Natural killer cell treated with Interleukin-12 subunit alpha and Interleukin-12 subunit beta and Interleukin-15 and Interleukin-18, amount 100 ng/mL, for 72 hours (primary cell): Measurements from ENCODE around the gene RAB7A. TPM values are rescaled to one million over a fixed set of nuclear protein-coding genes. Genes with fewer than 3 reads are reported as not detected.
"Not testable (repeated sequence)": the region's sequence is repeated elsewhere in the genome, so short reads cannot be mapped to it uniquely, and the experiment has no call there.

Source experiments
- ATAC-seq, 2 donors: fragments of 150-1000 bp; cut with Tn5 transposase in 1 of 2; sonication (Bioruptor Pico), chemical (Tn5 transposase) in 1 of 2; 2 replicates each; pipeline ENCODE4 v1.10.0; 2021
- DNase-seq: peaks from one replicate; pipeline ENCODE4 v3.0.0; 2022; ENCODE audit warnings: low spot score
- H3K27ac Mint-ChIP-seq, 2 donors: 1 replicate in 1 of 2; 2 replicates in 1 of 2; pipeline ENCODE4 v1.8.0; 2022; ENCODE audit warnings: mixed read lengths in 2 of 2, mild to moderate bottlenecking in 1 of 2, moderate library complexity in 1 of 2
- H3K27me3 Mint-ChIP-seq, 2 donors: 1 replicate in 1 of 2; 2 replicates in 1 of 2; pipeline ENCODE4 v1.8.0; 2022; ENCODE audit warnings: mixed read lengths in 2 of 2
- H3K36me3 Mint-ChIP-seq: one replicate; pipeline ENCODE4 v1.8.0; 2022; ENCODE audit warnings: mixed read lengths
- H3K4me1 Mint-ChIP-seq, 2 donors: 1 replicate in 1 of 2; 2 replicates in 1 of 2; pipeline ENCODE4 v1.8.0; 2022; ENCODE audit warnings: low read depth in 2 of 2, mixed read lengths in 2 of 2, mild to moderate bottlenecking in 1 of 2
- H3K4me3 Mint-ChIP-seq: one replicate; pipeline ENCODE4 v1.8.0; 2022; ENCODE audit warnings: mixed read lengths
- H3K9me3 Mint-ChIP-seq: 2 replicates; pipeline ENCODE4 v1.8.0; 2022; ENCODE audit warnings: mixed read lengths
- total RNA-seq, 2 donors: library from RNA; stranded (reverse); gene quantifications; one replicate each; pipeline ENCODE4 v1.2.3, GENCODE V29; 2022

Gene RAB7A
- total RNA-seq, 2 donors from 2014 or later: 183 to 338 TPM

DNA sequence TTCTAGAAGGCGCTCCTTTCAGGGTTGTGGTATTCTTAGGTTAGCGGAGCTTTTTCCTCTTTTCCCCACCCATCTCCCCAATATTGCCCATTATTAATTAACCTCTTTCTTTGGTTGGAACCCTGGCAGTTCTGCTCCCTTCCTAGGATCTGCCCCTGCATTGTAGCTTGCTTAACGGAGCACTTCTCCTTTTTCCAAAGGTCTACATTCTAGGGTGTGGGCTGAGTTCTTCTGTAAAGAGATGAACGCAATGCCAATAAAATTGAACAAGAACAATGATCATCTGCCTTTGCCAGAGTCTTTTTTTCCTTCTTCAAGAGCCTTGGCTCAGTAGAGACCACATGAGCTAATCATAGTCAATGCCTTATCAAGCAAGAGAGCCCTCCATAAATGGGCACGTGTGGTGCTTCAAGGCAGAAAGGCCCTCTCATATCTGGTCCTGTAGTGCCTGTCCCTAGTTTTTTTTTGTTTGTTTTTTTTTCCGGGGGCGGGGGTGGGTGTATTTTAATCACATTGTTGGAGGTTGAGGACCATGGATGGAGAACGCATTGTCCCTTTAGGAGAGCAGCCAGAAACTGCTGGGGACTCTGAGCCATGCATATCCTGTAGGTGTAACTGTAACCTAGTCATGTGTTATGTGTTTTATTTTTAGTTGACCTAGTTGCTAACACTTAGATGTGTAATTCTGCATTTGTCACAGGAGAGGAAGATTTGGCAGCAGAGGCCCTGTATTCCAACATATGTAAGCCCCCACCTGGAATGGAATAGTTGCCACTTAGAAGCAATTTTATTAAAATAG is 88.7 kb downstream of the RAB7A start:
- ATAC-seq: no peak
- H3K27ac Mint-ChIP-seq: peak overlapping the region in 1 of 2 donors; percentile 10
- H3K27me3 Mint-ChIP-seq: no peaks in the 10 kb centered on the region
- peaks cover 21% of the 10 kb centered on the region for H3K36me3 Mint-ChIP-seq
- no peak overlapping the region for H3K4me3 Mint-ChIP-seq
- no peak for DNase-seq
- peaks cover 0 to 11% of the 10 kb centered on the region in 2 donors for H3K4me1 Mint-ChIP-seq
- no peaks in the 10 kb centered on the region for H3K9me3 Mint-ChIP-seq

DNA sequence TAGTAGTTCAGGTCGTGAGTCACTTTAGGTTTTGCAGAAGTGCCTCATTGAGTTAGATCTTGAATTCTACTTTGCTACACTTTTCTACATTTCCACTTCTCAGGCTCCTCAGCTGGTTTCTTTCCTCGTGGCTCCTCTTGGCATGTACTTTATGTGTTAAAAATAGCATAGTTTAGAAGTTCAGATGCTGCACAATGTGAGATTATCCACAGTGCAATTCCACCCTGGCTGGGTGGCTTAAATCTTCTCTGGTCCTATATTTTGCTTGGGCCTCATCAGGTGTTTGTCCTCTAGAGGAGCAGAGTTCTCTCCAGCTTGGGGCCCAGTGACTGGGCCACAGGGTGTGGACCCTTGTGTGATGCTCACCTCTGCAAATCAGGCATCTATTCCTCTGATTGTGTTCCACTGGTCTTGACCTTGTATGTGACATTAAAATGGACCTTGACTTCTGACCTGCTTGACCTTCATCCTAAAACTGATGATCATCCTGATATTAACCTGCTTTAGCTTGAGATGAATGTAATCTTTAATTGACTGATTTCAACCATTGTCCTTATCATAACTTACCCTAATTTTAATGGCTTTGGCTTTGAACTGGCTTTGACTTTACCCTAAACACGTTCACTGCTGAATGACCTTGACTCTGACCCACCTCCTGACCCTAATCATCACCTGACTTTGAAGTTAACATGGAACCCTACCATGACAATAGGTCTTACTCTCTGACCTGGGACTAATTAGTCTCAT is 89.5 kb downstream of the RAB7A start:
- Mint-ChIP-seq H3K36me3 (peaks cover 21% of the 10 kb centered on the region), H3K27me3 (no peaks in the 10 kb centered on the region), H3K4me1 (peaks cover 0 to 9% of the 10 kb centered on the region in 2 donors), H3K9me3 (no peaks in the 10 kb centered on the region), H3K4me3 (no peak overlapping the region), H3K27ac (peak overlapping the region in 1 of 2 donors; percentile 4)
- DNase-seq: no peak
- no peak for ATAC-seq

DNA sequence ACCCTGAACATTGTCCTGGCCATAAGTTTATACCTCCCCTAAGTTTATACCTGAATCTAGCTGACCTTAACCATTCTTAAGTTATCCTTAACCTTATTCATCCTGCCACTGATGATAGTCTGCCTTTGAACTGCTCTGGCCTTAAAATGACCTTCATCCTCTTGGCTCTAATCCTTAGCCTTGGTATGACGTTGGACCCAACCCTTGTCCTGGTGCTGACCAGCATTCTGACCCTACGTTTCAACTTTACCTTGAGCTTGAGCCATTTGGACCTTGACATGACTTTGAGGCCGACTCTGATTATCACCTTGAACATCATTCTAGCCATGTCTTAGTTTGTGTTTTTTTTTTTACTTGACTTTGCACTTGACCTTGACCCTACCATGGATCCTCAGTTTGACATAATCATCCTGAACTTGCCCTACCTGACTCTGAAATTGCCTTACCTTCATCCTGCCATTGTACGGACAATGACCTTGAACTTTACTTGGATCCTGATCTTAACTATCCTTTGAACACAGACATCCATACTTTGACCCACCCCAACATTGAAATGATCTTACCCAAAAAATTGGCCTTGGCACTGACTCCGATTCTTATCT is 92.3 kb downstream of the RAB7A start:
- H3K27ac Mint-ChIP-seq: no peak overlapping the region
- no peaks in the 10 kb centered on the region for H3K27me3 Mint-ChIP-seq
- peaks cover 0 to 5% of the 10 kb centered on the region in 2 donors for H3K4me1 Mint-ChIP-seq
- H3K36me3 Mint-ChIP-seq: peaks cover 19% of the 10 kb centered on the region
- H3K9me3 Mint-ChIP-seq: no peaks in the 10 kb centered on the region
- no peak for ATAC-seq
- H3K4me3 Mint-ChIP-seq: no peak overlapping the region
- DNase-seq: no peak

DNA sequence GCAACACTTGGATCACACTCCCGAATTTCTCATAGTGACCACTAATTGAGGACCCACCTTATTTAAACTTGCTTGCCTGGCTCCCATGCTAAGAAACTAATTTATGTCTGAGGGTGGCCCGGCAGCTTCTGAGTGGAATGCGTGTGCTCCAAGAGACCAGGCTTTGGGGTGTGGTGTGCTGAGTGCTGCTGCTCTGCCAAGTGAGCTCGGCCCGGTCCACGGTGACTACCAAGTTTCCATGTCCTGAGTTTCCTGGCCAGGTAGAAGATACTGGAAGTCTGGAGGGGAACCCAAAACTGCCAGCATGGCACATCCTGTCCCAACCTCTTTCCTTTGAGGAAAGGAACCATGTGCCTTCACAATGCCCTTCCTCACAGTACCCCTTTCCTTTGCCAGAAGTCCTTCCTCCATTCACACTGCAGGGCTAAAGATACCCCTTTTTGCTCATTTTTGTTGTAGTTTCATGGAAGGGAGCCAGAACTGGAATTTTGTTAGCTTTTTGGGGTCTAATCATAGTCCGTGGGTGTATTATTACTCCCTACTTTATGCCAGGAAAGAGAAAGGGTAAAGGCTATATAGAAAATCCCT is 94.4 kb downstream of the RAB7A start:
- Mint-ChIP-seq H3K36me3 (peaks cover 10% of the 10 kb centered on the region), H3K4me1 (peaks cover 0 to 3% of the 10 kb centered on the region in 2 donors), H3K4me3 (no peak overlapping the region), H3K27me3 (no peaks in the 10 kb centered on the region), H3K27ac (no peak overlapping the region), H3K9me3 (no peaks in the 10 kb centered on the region)
- no peak for ATAC-seq
- DNase-seq: no peak

DNA sequence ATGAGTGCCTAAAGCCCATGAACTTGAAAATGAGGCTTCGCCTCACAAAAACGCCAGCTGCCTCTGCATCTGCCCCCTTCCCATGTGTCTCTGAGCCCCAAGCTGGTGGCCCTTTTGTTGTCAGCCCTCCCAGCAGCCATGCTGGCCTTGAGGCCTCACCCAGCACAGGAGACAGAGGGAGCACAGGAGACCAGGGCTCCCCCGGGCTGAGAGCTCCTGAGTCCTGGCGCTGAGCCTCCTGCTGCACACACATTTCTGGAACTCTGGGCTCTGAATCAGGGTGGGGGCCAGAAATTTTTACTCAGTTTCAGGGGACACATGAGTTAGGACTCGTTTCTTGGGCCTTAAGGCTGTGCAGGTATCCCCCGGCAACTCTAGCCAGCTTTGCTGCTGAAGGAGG is 97.0 kb downstream of the RAB7A start:
- H3K36me3 Mint-ChIP-seq: peaks cover 10% of the 10 kb centered on the region
- peaks cover 0 to 3% of the 10 kb centered on the region in 2 donors for H3K4me1 Mint-ChIP-seq
- H3K4me3 Mint-ChIP-seq: no peak overlapping the region
- no peaks in the 10 kb centered on the region for H3K27me3 Mint-ChIP-seq
- DNase-seq (no peak), ATAC-seq (no peak)
- H3K9me3 Mint-ChIP-seq: no peaks in the 10 kb centered on the region
- peak overlapping the region in 1 of 2 donors; percentile 65 for H3K27ac Mint-ChIP-seq

DNA sequence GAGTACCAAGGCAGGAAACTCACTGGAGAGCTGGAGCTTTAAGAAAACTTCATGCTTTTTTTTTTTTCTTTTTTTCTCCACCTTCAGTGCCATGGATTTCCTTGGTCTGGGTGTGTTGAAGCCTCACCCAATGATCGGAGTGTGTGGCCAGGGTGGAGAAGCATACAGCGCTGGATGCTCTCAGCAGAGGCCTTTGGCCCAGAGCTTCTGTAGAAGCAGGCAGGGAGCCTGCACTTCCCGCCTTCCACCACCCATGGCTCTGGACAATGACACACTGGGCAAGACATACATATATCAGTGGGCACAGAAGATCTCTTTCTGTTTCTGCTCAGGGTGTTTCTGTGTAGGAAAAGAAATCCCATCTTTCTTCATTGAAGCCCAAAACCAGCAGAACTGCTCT is 97.6 kb downstream of the RAB7A start:
- DNase-seq: no peak
- ATAC-seq: peak in 1 of 2 donors; percentile 41
- H3K36me3 Mint-ChIP-seq: peaks cover 4% of the 10 kb centered on the region
- no peaks in the 10 kb centered on the region for H3K9me3 Mint-ChIP-seq
- no peaks in the 10 kb centered on the region for H3K27me3 Mint-ChIP-seq
- no peaks in the 10 kb centered on the region for H3K4me1 Mint-ChIP-seq
- no peak overlapping the region for H3K27ac Mint-ChIP-seq
- H3K4me3 Mint-ChIP-seq: no peak overlapping the region

DNA sequence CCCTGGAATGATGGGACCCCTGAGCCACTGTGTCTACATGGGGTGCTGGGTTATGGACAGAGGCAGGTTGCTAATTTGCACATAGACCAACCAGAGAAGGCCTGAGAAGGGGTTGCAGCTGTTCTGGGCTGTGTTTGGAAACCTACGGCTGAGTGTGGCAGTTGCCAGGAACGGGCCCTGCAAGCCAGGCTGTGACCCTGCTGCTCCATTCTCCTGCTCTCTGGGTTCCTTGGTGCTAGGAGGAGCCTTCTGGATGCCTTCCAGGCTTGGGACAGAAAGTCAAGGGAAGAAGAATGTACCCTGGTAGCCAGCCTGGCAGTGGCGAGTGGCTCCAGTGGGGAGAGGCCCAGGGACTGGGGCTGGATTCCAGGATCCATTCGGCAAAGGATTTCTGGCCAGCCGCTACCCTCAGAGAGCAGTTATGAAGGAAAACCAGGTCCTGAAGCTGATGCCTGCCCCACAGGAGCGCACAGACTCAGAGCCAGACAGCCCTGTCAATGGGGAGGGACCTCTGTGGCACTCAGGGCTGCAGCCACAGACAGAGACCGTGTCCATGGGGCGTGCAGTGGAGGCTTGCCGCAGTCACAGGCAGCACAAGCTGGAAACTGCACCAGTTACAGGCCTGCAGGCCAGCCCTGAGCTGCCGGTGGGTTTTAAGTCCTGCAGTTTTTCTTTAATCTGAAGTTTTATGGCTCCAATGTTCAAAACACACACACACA is 98.3 kb downstream of the RAB7A start:
- peak; percentile 27 to 32 for ATAC-seq
- no peaks in the 10 kb centered on the region for H3K4me1 Mint-ChIP-seq

DNA sequence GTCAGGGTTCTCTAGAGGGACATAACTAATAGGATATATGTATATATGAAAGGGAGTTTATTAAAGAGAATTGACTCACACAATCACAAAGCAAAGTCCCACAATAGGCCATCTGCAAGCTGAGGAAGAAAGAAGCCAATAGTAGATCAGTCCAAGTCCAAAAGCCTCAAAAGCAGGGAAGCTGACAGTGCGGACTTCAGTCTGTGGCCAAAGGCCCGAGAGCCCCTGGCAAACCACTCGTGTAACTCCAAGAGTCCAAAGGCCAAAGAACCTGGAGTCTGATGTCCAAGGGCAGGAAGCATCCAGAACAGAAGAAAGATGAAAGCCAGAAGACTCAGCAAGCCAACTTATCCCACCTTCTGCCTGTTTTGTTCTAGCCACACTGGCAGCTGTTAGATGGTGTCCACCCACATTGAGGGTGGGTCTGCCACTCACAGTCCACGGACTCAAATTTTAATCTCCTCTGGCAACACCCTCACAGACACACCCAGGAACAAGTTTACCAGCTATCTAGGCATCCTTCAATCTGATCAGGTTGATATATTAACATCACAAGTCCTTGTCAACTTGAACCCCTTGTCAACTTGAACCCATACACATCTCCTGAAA is 99.2 kb downstream of the RAB7A start:
- ATAC-seq (no peak), DNase-seq (no peak)
- no peak overlapping the region for H3K27ac Mint-ChIP-seq
- no peaks in the 10 kb centered on the region for H3K27me3 Mint-ChIP-seq
- no peaks in the 10 kb centered on the region for H3K36me3 Mint-ChIP-seq
- H3K9me3 Mint-ChIP-seq: no peaks in the 10 kb centered on the region
- no peak overlapping the region for H3K4me3 Mint-ChIP-seq
- H3K4me1 Mint-ChIP-seq: no peaks in the 10 kb centered on the region

More for the DNA sequence above, 98.3 kb downstream of the RAB7A start:
- Mint-ChIP-seq H3K27me3 (no peaks in the 10 kb centered on the region), H3K36me3 (no peaks in the 10 kb centered on the region), H3K27ac (no peak overlapping the region), H3K9me3 (no peaks in the 10 kb centered on the region), H3K4me3 (no peak overlapping the region)
- DNase-seq: no peak

DNA sequence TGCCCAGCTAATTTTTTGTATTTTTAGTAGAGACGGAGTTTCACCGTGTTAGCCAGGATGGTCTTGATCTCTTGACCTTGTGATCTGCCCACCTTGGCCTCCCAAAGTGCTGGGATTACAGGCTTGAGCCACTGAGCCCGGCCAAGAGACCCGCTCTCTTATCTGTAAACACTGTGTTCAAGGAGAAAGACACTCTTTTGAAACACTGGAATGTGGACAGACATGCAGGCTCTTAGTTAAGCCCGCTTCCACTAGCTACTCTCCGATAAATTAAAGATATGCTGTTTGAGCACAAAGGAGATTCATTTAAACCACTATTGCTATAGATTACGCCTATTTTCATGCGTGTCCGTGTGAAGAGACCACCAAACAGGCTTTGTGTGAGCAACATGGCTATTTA is 103.1 kb downstream of the RAB7A start:
- H3K9me3 Mint-ChIP-seq, H3K36me3 Mint-ChIP-seq, DNase-seq, H3K27ac Mint-ChIP-seq, H3K27me3 Mint-ChIP-seq, ATAC-seq, H3K4me1 Mint-ChIP-seq, H3K4me3 Mint-ChIP-seq: not testable (repeated sequence)

DNA sequence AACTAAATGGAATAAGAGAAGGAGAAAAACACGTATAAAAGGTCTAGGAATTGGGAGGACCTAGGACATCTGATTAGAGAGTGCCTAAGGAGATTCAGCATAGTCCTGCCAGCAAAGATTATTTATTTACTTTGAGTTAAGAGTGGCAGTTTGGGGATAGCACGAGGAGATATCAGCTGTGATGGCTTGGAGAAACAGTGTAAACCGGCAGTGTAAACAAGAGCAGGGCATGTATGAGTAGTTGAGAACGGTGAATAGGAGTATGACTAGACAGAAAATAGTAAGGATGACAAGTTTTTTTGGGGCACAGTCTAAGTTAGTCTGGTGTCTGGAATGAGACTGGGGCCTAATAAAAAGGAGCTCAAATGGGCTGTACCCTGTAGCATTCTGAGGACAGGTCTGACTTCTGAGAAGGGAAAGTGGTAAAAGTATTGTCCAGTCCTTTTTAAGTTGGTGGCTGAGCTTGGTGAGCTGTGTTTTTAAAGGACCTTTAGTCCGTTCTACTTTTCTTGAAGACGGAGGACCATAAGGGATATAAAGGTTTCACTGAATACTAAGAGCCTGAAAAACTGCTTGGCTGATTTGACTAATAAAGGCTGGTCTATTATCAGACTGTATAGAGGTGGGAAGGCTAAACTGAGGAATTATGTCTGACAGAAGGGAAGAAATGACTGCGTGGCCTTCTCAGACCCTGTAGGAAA is 104.1 kb downstream of the RAB7A start:
- not testable (repeated sequence) for H3K27me3 Mint-ChIP-seq, H3K27ac Mint-ChIP-seq, ATAC-seq, H3K4me3 Mint-ChIP-seq, H3K36me3 Mint-ChIP-seq, DNase-seq, H3K4me1 Mint-ChIP-seq, H3K9me3 Mint-ChIP-seq

DNA sequence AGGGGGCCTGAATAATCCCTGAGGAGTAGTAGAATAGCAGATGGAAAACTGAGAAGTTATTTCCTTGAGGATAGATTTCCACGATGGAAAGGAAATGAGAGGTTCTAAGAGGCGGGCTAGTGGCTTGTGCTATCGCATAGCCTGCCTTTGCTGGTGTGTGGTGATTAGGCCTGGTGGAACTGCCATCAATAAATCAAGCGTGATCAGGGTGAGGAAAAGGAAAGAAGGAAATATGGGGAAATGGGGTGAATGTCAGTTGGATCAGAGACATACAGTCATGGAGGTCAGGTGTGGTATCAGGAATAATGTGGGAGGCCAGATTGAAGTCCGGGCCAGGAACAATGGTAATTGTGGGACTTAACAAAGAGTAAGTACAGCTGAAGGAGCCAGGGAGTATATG is 104.8 kb downstream of the RAB7A start:
- H3K27ac Mint-ChIP-seq, H3K4me3 Mint-ChIP-seq, H3K4me1 Mint-ChIP-seq, ATAC-seq, DNase-seq, H3K27me3 Mint-ChIP-seq, H3K36me3 Mint-ChIP-seq, H3K9me3 Mint-ChIP-seq: not testable (repeated sequence)

DNA sequence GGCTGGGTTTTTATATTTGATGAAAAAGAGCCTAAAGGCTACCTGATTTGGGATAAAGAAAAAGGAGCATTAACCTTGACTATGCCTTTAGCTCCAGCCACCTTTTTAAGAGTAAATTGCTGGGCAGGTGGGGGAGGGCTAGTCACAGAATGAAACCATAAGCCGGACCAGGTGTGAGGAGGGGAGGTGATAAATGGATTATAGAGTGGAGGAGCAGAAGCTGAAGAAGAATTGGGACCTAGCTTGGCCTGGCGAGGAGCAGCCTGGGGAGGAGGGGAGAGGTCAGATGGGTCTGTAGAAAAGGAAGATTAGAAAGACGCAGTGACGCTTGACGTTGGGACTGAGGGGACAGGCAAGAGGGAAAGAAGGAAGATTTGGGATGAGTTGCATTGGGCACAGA is 107.0 kb downstream of the RAB7A start:
- not testable (repeated sequence) for DNase-seq, H3K36me3 Mint-ChIP-seq, H3K4me3 Mint-ChIP-seq, H3K4me1 Mint-ChIP-seq, H3K9me3 Mint-ChIP-seq, ATAC-seq, H3K27me3 Mint-ChIP-seq, H3K27ac Mint-ChIP-seq
